H9 (cell line): Measurements from ENCODE around the gene TNRC18. TPM values are rescaled to one million over a fixed set of nuclear protein-coding genes. Genes with fewer than 3 reads are reported as not detected.

Experiments used
- DNase-seq: peaks from one replicate; pipeline ENCODE4 v3.0.0-alpha.2; 2017
- H2AFZ ChIP-seq: one replicate; pipeline ENCODE4 v1.6.1; 2013; ENCODE audit warnings: mild to moderate bottlenecking, low read length, control low read depth, moderate library complexity
- H2AK5ac ChIP-seq: 2 replicates; pipeline ENCODE4 v1.6.1; 2013; ENCODE audit warnings: low read length, control low read depth, mixed read lengths; ENCODE audit not compliant: insufficient read length
- H2BK120ac ChIP-seq: one replicate; pipeline ENCODE4 v1.6.1; 2013; ENCODE audit warnings: low read depth, mild to moderate bottlenecking, low read length, control low read depth, inconsistent platforms; ENCODE audit not compliant: poor library complexity, severe bottlenecking
- H2BK12ac ChIP-seq: 2 replicates; pipeline ENCODE4 v1.6.1; 2013; ENCODE audit warnings: low read length, control low read depth, mixed read lengths, low read depth; ENCODE audit not compliant: insufficient read length
- H2BK15ac ChIP-seq: 2 replicates; pipeline ENCODE4 v1.6.1; 2013; ENCODE audit warnings: low read depth, low read length, control low read depth
- H2BK20ac ChIP-seq: one replicate; pipeline ENCODE4 v1.6.1; 2013; ENCODE audit warnings: low read depth, mild to moderate bottlenecking, low read length, control low read depth, inconsistent platforms; ENCODE audit not compliant: poor library complexity, severe bottlenecking
- H2BK5ac ChIP-seq: 2 replicates; pipeline ENCODE4 v1.6.1; 2013; ENCODE audit warnings: low read length, control low read depth, mixed read lengths; ENCODE audit not compliant: insufficient read length
- H3K14ac ChIP-seq: 2 replicates; pipeline ENCODE4 v1.6.1; 2013; ENCODE audit warnings: low read length, control low read depth; ENCODE audit not compliant: insufficient read depth
- H3K18ac ChIP-seq: 2 replicates; pipeline ENCODE4 v1.6.1; 2013; ENCODE audit warnings: low read depth, mild to moderate bottlenecking, mixed read lengths, low read length, control low read depth; ENCODE audit not compliant: insufficient read length
- H3K23ac ChIP-seq: 2 replicates; pipeline ENCODE4 v1.6.1; 2013; ENCODE audit warnings: low read length, control low read depth, mixed read lengths, low read depth; ENCODE audit not compliant: insufficient read length
- H3K23me2 ChIP-seq: 2 replicates; pipeline ENCODE4 v1.6.1; 2013; ENCODE audit warnings: low read depth, mild to moderate bottlenecking, mixed read lengths, low read length, control low read depth; ENCODE audit not compliant: insufficient read length, poor library complexity, severe bottlenecking
- H3K27ac ChIP-seq: 2 replicates; pipeline ENCODE4 v1.5.1; 2013; ENCODE audit warnings: low read length, control low read depth, mixed read lengths, low read depth; ENCODE audit not compliant: insufficient read length
- H3K27me3 ChIP-seq: 2 replicates; pipeline ENCODE4 v1.6.1; 2013; ENCODE audit warnings: low read length, control low read depth, inconsistent platforms; ENCODE audit not compliant: insufficient read depth
- H3K4ac ChIP-seq: 2 replicates; pipeline ENCODE4 v1.6.1; 2013; ENCODE audit warnings: low read depth, mild to moderate bottlenecking, control low read depth, inconsistent platforms, low read length, moderate library complexity
- H3K4me1 ChIP-seq: 2 replicates; pipeline ENCODE4 v1.6.1; 2013; ENCODE audit warnings: low read length, control low read depth, inconsistent platforms; ENCODE audit not compliant: insufficient read depth
- H3K4me2 ChIP-seq: 2 replicates; pipeline ENCODE4 v1.6.1; 2013; ENCODE audit warnings: low read length, control low read depth, mixed read lengths; ENCODE audit not compliant: insufficient read length, insufficient read depth
- H3K56ac ChIP-seq: 2 replicates; pipeline ENCODE4 v1.6.1; 2013; ENCODE audit warnings: low read depth, mild to moderate bottlenecking, mixed read lengths, low read length, control low read depth; ENCODE audit not compliant: insufficient read length
- H3K79me1 ChIP-seq: 2 replicates; pipeline ENCODE4 v1.6.1; 2013; ENCODE audit warnings: low read depth, mild to moderate bottlenecking, moderate library complexity, low read length, control low read depth, inconsistent platforms; ENCODE audit not compliant: insufficient read depth, poor library complexity, severe bottlenecking
- H3K79me2 ChIP-seq: 2 replicates; pipeline ENCODE4 v1.6.1; 2013; ENCODE audit warnings: low read length, control low read depth, inconsistent platforms; ENCODE audit not compliant: insufficient read depth
- H3K9ac ChIP-seq: 2 replicates; pipeline ENCODE4 v1.6.1; 2013; ENCODE audit warnings: low read length, control low read depth, mixed read lengths; ENCODE audit not compliant: insufficient read length; ENCODE audit errors: extremely low read depth
- H3K9me3 ChIP-seq: one replicate; pipeline ENCODE4 v1.6.1; 2013; ENCODE audit warnings: low read depth, low read length, inconsistent platforms; ENCODE audit not compliant: control insufficient read depth
- H3T11ph ChIP-seq: one replicate; pipeline ENCODE4 v1.6.1; 2013; ENCODE audit warnings: mild to moderate bottlenecking, low read length, control low read depth, inconsistent platforms
- H4K20me1 ChIP-seq: one replicate; pipeline ENCODE4 v1.6.1; 2013; ENCODE audit not compliant: control insufficient read depth, insufficient read length, insufficient read depth
- H4K5ac ChIP-seq: 2 replicates; pipeline ENCODE4 v1.6.1; 2013; ENCODE audit warnings: low read depth, mild to moderate bottlenecking, mixed read lengths, low read length, control low read depth; ENCODE audit not compliant: insufficient read length
- H4K8ac ChIP-seq: replicated peaks from 2 replicates; pipeline ENCODE4 v1.6.1; 2013; ENCODE audit warnings: low read length, control low read depth, mixed read lengths, low read depth; ENCODE audit not compliant: insufficient read length
- H4K91ac ChIP-seq: 2 replicates; pipeline ENCODE4 v1.6.1; 2013; ENCODE audit warnings: low read depth, mild to moderate bottlenecking, moderate library complexity, mixed read lengths, low read length, control low read depth; ENCODE audit not compliant: insufficient read length
- H3K27ac Mint-ChIP-seq, 3 experiments: 2 replicates in 2 of 3; 3 replicates in 1 of 3; pipeline ENCODE4 v1.8.0; 2020 to 2021; ENCODE audit warnings: mixed read lengths in 3 of 3, mild to moderate bottlenecking in 1 of 3, moderate library complexity in 1 of 3
- H3K27me3 Mint-ChIP-seq: 2 replicates; pipeline ENCODE4 v1.8.0; 2021; ENCODE audit warnings: low read depth, mild to moderate bottlenecking, moderate library complexity, mixed read lengths
- H3K36me3 Mint-ChIP-seq, 3 experiments: 2 replicates in 2 of 3; 3 replicates in 1 of 3; pipeline ENCODE4 v1.8.0; 2020 to 2021; ENCODE audit warnings: low read depth in 3 of 3, mixed read lengths in 3 of 3; ENCODE audit not compliant: insufficient read depth in 1 of 3
- H3K4me1 Mint-ChIP-seq, 2 experiments: 2 replicates each; pipeline ENCODE4 v1.8.0; 2020; ENCODE audit warnings: mixed read lengths in 2 of 2
- H3K4me3 Mint-ChIP-seq, 2 experiments: 2 replicates in 1 of 2; 3 replicates in 1 of 2; pipeline ENCODE4 v1.8.0; 2020 to 2021; ENCODE audit warnings: mild to moderate bottlenecking in 2 of 2, mixed read lengths in 2 of 2, moderate library complexity in 1 of 2
- H3K9me3 Mint-ChIP-seq, 2 experiments: 2 replicates in 1 of 2; 3 replicates in 1 of 2; pipeline ENCODE4 v1.8.0; 2020; ENCODE audit warnings: mild to moderate bottlenecking in 2 of 2, mixed read lengths in 2 of 2, moderate library complexity in 1 of 2
- CTCF ChIP-seq: fragments of 200-600 bp; sonication (generic); conservative IDR thresholded peaks from 3 replicates; pipeline ENCODE4 v1.8.0; 2021; ENCODE audit warnings: antibody characterized with exemption, mild to moderate bottlenecking
- WGBS: extraction: QIAGEN DNeasy Blood & Tissue Kit; methylation state at CpG from one replicate; pipeline ENCODE4 v1.1.7; 2013; ENCODE audit warnings: missing lambda C conversion rate, low lambda C conversion rate, mixed read lengths; ENCODE audit not compliant: insufficient read length; ENCODE audit errors: extremely low coverage; 5-methylcytosine and 5-hydroxymethylcytosine counted together
- total RNA-seq: library from RNA; stranded (reverse); gene quantifications from 2 replicates; pipeline ENCODE4 v1.2.1, GENCODE V29; 2021

The TNRC18 gene
- total RNA-seq, 1 experiment from 2014 or later = 21.2 TPM

- no peaks in the 10 kb centered on the region for H3K79me2 ChIP-seq
- WGBS = no CpG with 5 or more reads among the region's 31 CpGs
- H3K4me2 ChIP-seq = peak overlapping the region; percentile 58
- TF ChIP-seq CTCF = no peak
- no peak overlapping the region for H2BK20ac ChIP-seq
- H4K8ac ChIP-seq = no peak overlapping the region
- H2AFZ ChIP-seq = no peak overlapping the region
- H3K18ac ChIP-seq = peak overlapping the region; percentile 74
- peak overlapping the region; percentile 48 for H2BK12ac ChIP-seq
- no peak overlapping the region for H3K27ac ChIP-seq
- H3K4me1 ChIP-seq = no peaks in the 10 kb centered on the region
- DNase-seq = peak; percentile 72
- H4K20me1 ChIP-seq = no peaks in the 10 kb centered on the region
- H3K23ac ChIP-seq = no peak overlapping the region
- Mint-ChIP-seq H3K9me3 (peaks cover 2 to 6% of the 10 kb centered on the region in 2 experiments), H3K4me3 (peak overlapping the region; percentile 82 to 89), H3K27ac (peak overlapping the region in 1 of 3 experiments; percentile 93; a peak in 2 of 7 replicates), H3K36me3 (peaks cover 2 to 7% (median 5%) of the 10 kb centered on the region in 3 experiments; a peak in 6 of 7 replicates), H3K4me1 (peaks cover 24 to 29% of the 10 kb centered on the region in 2 experiments), H3K27me3 (peaks cover 72% of the 10 kb centered on the region)
- no peaks in the 10 kb centered on the region for H3K79me1 ChIP-seq
- H4K91ac ChIP-seq = no peak overlapping the region
- no peak overlapping the region for H3K56ac ChIP-seq
- peaks cover 51% of the 10 kb centered on the region for H3K23me2 ChIP-seq
- no peak overlapping the region for H2BK15ac ChIP-seq
- H2AK5ac ChIP-seq = no peak overlapping the region
- no peak overlapping the region for H2BK120ac ChIP-seq
- no peak overlapping the region for H4K5ac ChIP-seq
- H3K27me3 ChIP-seq = peaks cover 28% of the 10 kb centered on the region; the same call in 1 of the 2 replicates
- peak overlapping the region; percentile 87 for H3K14ac ChIP-seq
- no peak overlapping the region for H3K9ac ChIP-seq
- no peak overlapping the region for H3K4ac ChIP-seq
- H3T11ph ChIP-seq = no peak overlapping the region
- no peak overlapping the region for H2BK5ac ChIP-seq
- no peaks in the 10 kb centered on the region for H3K9me3 ChIP-seq
These were observed 5.7 kb upstream of the TNRC18 start for GRCh38 chr7:5429253-5429856.
